ENCODE results near the gene ARID1B.

The ARID1B gene

DNA sequence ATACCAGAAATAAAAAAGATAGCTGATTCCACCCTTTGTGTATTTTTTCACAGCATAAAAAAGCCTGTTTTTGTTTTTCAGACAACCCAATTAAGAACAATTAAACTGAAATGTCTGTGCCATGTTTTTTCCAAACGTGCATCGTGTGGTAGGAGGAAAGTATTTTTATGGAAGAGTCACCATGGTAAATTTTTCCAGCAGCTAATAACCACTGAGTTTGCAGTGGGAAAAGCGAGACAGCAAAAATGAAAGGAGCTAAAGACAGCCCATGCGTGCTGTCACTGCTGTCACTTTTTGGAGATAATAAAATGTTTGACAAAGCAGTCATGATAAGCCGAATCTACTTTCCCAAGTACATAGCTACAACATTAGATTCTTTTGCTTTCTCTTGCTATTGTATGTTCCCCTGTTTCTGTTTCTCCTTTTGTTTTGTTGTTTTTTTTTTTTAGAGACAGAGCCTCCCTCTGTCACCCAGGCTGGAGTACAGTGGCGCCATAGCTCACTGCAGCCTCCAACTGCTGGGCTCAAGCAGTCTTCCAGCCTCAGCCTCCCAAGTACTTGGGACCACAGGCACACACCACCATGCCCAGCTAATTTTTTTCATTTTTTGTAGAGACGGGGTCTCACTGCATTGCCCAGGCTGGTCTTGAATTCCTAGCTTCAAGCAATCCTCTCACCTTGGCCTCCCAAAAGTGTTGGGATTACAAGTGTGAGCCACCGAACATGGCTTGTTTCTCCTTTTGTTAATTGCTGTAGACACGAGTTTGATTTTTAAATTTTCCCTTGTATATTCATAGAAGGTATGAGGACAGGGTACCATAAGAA is 284.8 kb downstream of the ARID1B start:
- TF ChIP-seq POLR2AphosphoS5 (IDR thresholded peaks at IDR 0.05; ENCODE audit: low read depth, low read length) (no peak), TAF1 (IDR thresholded peaks at IDR 0.05; ENCODE audit: borderline replicate concordance, insufficient read depth, low read length) (no peak), FOXP2 (optimal IDR thresholded peaks at IDR 0.05; ENCODE audit: borderline replicate concordance, extremely low read depth, extremely low read length, insufficient read depth) (no peak), SIN3A (IDR thresholded peaks at IDR 0.05; ENCODE audit: borderline replicate concordance, insufficient read depth, low read length) (no peak)
- TF ChIP-seq, protein P1, sequence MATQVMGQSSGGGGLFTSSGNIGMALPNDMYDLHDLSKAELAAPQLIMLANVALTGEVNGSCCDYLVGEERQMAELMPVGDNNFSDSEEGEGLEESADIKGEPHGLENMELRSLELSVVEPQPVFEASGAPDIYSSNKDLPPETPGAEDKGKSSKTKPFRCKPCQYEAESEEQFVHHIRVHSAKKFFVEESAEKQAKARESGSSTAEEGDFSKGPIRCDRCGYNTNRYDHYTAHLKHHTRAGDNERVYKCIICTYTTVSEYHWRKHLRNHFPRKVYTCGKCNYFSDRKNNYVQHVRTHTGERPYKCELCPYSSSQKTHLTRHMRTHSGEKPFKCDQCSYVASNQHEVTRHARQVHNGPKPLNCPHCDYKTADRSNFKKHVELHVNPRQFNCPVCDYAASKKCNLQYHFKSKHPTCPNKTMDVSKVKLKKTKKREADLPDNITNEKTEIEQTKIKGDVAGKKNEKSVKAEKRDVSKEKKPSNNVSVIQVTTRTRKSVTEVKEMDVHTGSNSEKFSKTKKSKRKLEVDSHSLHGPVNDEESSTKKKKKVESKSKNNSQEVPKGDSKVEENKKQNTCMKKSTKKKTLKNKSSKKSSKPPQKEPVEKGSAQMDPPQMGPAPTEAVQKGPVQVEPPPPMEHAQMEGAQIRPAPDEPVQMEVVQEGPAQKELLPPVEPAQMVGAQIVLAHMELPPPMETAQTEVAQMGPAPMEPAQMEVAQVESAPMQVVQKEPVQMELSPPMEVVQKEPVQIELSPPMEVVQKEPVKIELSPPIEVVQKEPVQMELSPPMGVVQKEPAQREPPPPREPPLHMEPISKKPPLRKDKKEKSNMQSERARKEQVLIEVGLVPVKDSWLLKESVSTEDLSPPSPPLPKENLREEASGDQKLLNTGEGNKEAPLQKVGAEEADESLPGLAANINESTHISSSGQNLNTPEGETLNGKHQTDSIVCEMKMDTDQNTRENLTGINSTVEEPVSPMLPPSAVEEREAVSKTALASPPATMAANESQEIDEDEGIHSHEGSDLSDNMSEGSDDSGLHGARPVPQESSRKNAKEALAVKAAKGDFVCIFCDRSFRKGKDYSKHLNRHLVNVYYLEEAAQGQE (IDR thresholded peaks at IDR 0.05; ENCODE audit: insufficient read depth in 1 of 2, low read depth in 2 of 2, low read length in 2 of 2), result no peak

DNA sequence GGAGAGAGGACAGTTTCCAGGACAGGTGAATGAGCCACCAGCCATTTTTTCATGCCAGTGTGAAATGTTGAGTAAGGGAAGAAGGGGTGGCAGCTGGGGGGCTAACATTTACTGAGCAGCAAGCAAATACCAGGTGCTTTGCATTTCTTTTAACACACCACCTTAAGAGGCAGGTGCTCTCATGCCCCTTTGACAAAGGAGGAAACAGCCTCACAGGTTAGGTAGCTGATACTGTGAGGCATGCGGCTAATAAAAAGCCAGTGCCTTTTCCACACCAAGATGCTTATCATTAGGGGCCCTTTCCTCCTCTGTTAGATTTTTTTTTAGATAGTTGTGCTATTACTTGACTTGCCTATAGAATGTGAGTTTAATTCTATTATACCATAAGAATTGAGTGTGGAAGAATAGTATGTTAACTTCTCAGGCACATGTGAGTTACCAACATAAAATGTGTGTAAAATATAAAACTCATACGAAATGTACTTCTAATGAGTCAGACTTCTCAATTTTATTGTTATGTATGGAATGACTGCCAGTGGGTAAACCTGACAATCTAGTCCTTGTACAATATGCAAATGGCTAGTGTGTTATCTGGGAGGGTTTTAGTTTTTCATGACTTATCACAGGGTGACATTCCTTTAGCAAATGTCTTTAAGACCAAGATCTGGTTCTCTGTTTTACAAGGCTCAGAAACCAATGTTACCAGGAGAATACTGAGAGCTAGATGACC is 286.2 kb downstream of the ARID1B start:
- TF ChIP-seq, protein P1 (IDR thresholded peaks at IDR 0.05; ENCODE audit: insufficient read depth in 1 of 2, low read depth in 2 of 2, low read length in 2 of 2), result no peak
- TF ChIP-seq FOXP2 (optimal IDR thresholded peaks at IDR 0.05; ENCODE audit: borderline replicate concordance, extremely low read depth, extremely low read length, insufficient read depth) (no peak), SIN3A (IDR thresholded peaks at IDR 0.05; ENCODE audit: borderline replicate concordance, insufficient read depth, low read length) (no peak)

DNA sequence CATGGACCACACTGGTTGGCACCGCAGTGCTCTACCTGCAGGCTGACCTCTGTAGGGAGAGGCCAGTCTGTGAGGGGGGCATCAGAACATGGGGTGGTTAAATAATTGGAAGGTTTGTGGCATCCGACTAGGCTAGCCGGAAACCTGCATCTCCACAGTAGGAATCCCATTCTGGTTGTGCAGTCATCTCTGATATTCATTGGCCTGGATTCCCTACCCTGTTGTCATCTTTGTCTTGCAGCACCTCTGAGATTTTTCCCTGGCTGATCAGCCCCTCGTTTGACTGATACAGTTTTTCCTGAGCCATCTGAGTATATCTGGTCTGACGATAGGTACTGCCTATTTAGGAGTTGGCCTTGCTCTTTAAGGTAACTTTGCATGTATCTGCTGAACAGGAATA is 286.7 kb downstream of the ARID1B start:
- TF ChIP-seq, protein P1 (IDR thresholded peaks at IDR 0.05; ENCODE audit: insufficient read depth in 1 of 2, low read depth in 2 of 2, low read length in 2 of 2), result no peak
- TF ChIP-seq SIN3A (IDR thresholded peaks at IDR 0.05; ENCODE audit: borderline replicate concordance, insufficient read depth, low read length), result no peak
- TF ChIP-seq TAF1 (IDR thresholded peaks at IDR 0.05; ENCODE audit: borderline replicate concordance, insufficient read depth, low read length), result no peak
- TF ChIP-seq POLR2AphosphoS5 (IDR thresholded peaks at IDR 0.05; ENCODE audit: low read depth, low read length), result no peak
- TF ChIP-seq FOXP2 (optimal IDR thresholded peaks at IDR 0.05; ENCODE audit: borderline replicate concordance, extremely low read depth, extremely low read length, insufficient read depth), result no peak

DNA sequence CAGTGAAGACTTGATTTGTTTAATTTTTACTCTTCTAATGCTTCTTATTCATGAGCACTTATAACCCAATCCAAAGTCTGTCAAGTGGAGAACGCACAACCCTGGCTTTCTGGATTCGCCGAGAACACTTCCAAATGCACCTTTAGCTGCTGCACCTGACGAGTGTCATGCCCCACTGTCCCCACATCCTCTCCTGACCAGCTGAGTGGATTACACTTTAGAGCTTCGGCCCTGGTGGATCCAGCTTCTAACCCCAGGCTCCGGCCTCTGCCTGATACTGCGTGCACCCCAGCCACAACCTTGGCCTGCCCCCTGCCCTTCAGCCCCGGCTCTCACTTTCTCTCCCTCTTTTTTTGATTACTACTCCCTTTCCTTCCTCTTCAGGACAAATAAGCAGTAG is 287.3 kb downstream of the ARID1B start:
- TF ChIP-seq, protein P1 (IDR thresholded peaks at IDR 0.05; ENCODE audit: insufficient read depth in 1 of 2, low read depth in 2 of 2, low read length in 2 of 2), result no peak
- no peak for TF ChIP-seq SIN3A (IDR thresholded peaks at IDR 0.05; ENCODE audit: borderline replicate concordance, insufficient read depth, low read length)
- no peak for TF ChIP-seq FOXP2 (optimal IDR thresholded peaks at IDR 0.05; ENCODE audit: borderline replicate concordance, extremely low read depth, extremely low read length, insufficient read depth)
- no peak for TF ChIP-seq POLR2AphosphoS5 (IDR thresholded peaks at IDR 0.05; ENCODE audit: low read depth, low read length)
- TF ChIP-seq TAF1 (IDR thresholded peaks at IDR 0.05; ENCODE audit: borderline replicate concordance, insufficient read depth, low read length), result no peak
